ENCODE data around the gene NIN. TPM values are rescaled to one million over a fixed set of nuclear protein-coding genes. Genes with fewer than 3 reads are reported as not detected.

The NIN gene
- total and polyA plus RNA-seq, 4 donors, result 1.7 to 11.1 (median 4.0) TPM

DNA sequence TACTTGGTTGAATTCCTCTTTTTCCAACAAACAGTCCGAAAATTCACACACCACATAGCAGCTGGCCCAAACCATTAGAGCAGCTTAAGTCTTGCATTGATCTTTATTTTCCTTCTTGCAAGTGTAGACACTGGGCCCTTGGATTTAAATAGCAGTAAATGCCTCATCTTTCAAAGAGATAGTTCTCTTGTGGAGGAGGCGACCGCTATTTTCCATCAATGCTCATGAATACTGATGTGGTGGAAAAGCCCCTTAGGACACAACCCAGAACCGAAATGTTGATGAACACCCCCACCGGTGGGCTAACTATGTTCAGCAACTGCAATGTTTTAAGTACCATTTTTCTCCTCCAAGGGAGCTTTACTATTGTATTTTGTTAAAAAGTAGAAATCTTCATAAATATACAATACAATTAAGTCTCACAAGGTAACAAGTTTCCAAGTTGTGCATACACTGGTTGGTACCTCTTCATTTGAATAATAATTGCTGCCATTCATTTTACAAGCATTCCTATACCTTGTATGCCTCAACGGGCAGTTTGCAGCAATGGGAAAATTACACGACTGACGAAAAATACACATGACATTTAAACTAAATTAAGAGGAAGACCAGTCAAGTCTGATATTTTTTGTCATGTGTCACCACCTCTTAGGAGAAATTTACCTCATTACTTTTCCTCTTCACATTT lies 18.0 kb downstream of the NIN start:
- DNase-seq (ENCODE audit: low spot score), result no peak
- TF ChIP-seq ATF3 (IDR thresholded peaks at IDR 0.05) (no peak), YY1 (IDR thresholded peaks at IDR 0.05) (no peak), RXRA (IDR thresholded peaks at IDR 0.05) (no peak), HNF4A (conservative IDR thresholded peaks at IDR 0.05) (no peak), SP1 (IDR thresholded peaks at IDR 0.05) (no peak), ZBTB33 (IDR thresholded peaks at IDR 0.05) (no peak), HNF4G (IDR thresholded peaks at IDR 0.05) (no peak), TAF1 (conservative IDR thresholded peaks at IDR 0.05) (no peak), FOXA2 (IDR thresholded peaks at IDR 0.05) (no peak), REST (IDR thresholded peaks at IDR 0.05) (no peak), EGR1 (IDR thresholded peaks at IDR 0.05; ENCODE audit: low read depth in 2 of 2) (no peak), RAD21 (IDR thresholded peaks at IDR 0.05) (no peak), JUND (IDR thresholded peaks at IDR 0.05) (no peak), MAX (IDR thresholded peaks at IDR 0.05) (no peak)
- TF ChIP-seq, protein P1, sequence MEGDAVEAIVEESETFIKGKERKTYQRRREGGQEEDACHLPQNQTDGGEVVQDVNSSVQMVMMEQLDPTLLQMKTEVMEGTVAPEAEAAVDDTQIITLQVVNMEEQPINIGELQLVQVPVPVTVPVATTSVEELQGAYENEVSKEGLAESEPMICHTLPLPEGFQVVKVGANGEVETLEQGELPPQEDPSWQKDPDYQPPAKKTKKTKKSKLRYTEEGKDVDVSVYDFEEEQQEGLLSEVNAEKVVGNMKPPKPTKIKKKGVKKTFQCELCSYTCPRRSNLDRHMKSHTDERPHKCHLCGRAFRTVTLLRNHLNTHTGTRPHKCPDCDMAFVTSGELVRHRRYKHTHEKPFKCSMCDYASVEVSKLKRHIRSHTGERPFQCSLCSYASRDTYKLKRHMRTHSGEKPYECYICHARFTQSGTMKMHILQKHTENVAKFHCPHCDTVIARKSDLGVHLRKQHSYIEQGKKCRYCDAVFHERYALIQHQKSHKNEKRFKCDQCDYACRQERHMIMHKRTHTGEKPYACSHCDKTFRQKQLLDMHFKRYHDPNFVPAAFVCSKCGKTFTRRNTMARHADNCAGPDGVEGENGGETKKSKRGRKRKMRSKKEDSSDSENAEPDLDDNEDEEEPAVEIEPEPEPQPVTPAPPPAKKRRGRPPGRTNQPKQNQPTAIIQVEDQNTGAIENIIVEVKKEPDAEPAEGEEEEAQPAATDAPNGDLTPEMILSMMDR (IDR thresholded peaks at IDR 0.05; ENCODE audit: low read depth, low read length, missing input control), result no peak
- H3K9ac ChIP-seq (ENCODE audit: low read depth in 1 of 2, low read length in 2 of 2), result no peak overlapping the region
- H3K36me3 ChIP-seq (ENCODE audit: control insufficient read depth in 4 of 4, insufficient read depth in 3 of 4, low read depth in 1 of 4, low read length in 3 of 4), result peaks cover 0 to 2% (median 0%) of the 10 kb centered on the region in 4 donors
- H3K27ac ChIP-seq (ENCODE audit: low read depth in 1 of 2, low read length in 2 of 2), result no peak overlapping the region
- no peak overlapping the region for H3K4me3 ChIP-seq (ENCODE audit: low read depth in 1 of 3, low read length in 3 of 3)
- H3K9me3 ChIP-seq (ENCODE audit: control insufficient read depth in 4 of 4, low read length in 3 of 4), result no peaks in the 10 kb centered on the region
- H3K4me1 ChIP-seq (ENCODE audit: control insufficient read depth in 4 of 4, insufficient read depth in 4 of 4, low read length in 3 of 4), result no peaks in the 10 kb centered on the region
- H3K27me3 ChIP-seq (ENCODE audit: control insufficient read depth in 4 of 4, insufficient read depth in 4 of 4, low read length in 3 of 4), result no peaks in the 10 kb centered on the region
- 87% methylated on average over 8 of the region's 8 CpGs for WGBS

- H3K27ac ChIP-seq (ENCODE audit: low read depth in 1 of 2, low read length in 2 of 2), result no peak overlapping the region
- no peak for TF ChIP-seq HNF4A (conservative IDR thresholded peaks at IDR 0.05)
- TF ChIP-seq MAX (IDR thresholded peaks at IDR 0.05), result no peak
- H3K4me3 ChIP-seq (ENCODE audit: low read depth in 1 of 3, low read length in 3 of 3), result no peak overlapping the region
- no peaks in the 10 kb centered on the region for H3K9me3 ChIP-seq (ENCODE audit: control insufficient read depth in 4 of 4, low read length in 3 of 4)
- WGBS, result 92% methylated on average over 2 of the region's 2 CpGs
- no peaks in the 10 kb centered on the region for H3K36me3 ChIP-seq (ENCODE audit: control insufficient read depth in 4 of 4, insufficient read depth in 3 of 4, low read depth in 1 of 4, low read length in 3 of 4)
- H3K9ac ChIP-seq (ENCODE audit: low read depth in 1 of 2, low read length in 2 of 2), result no peak overlapping the region
- no peaks in the 10 kb centered on the region for H3K27me3 ChIP-seq (ENCODE audit: control insufficient read depth in 4 of 4, insufficient read depth in 4 of 4, low read length in 3 of 4)
- DNase-seq (ENCODE audit: low spot score), result no peak
- H3K4me1 ChIP-seq (ENCODE audit: control insufficient read depth in 4 of 4, insufficient read depth in 4 of 4, low read length in 3 of 4), result no peaks in the 10 kb centered on the region
Observed at GRCh38 chr14:50812180-50812579, 18.8 kb downstream of the NIN start.

All from liver (tissue), 9 donors.